Left lung (tissue), 10 donors: Measurements from ENCODE around the gene ZBTB12. TPM values are rescaled to one million over a fixed set of nuclear protein-coding genes. Genes with fewer than 3 reads are reported as not detected.
"Not testable (repeated sequence)": the region's sequence is repeated elsewhere in the genome, so short reads cannot be mapped to it uniquely, and the experiment has no call there.

Experiments
- ATAC-seq: fragments of 200-7000 bp; cut with Tn5 transposase; one replicate; pipeline ENCODE4 v1.9.1; 2020; ENCODE audit warnings: moderate library complexity
- DNase-seq, 4 donors: peaks; one replicate each; pipeline ENCODE4 v3.0.0-alpha.2; 2013 to 2020
- H3K27ac ChIP-seq, 2 donors: fragments of 200-600 bp; sonication (generic) in 1 of 2; one replicate each; pipeline versions ENCODE4 v1.5.0 to v1.8.0; 2020 to 2021
- H3K27me3 ChIP-seq, 2 donors: fragments of 200-600 bp; sonication (generic) in 1 of 2; one replicate each; pipeline versions ENCODE4 v1.5.0 to v1.8.0; 2020 to 2021
- H3K36me3 ChIP-seq, 2 donors: fragments of 200-600 bp; sonication (generic) in 1 of 2; one replicate each; pipeline versions ENCODE4 v1.5.0 to v1.8.0; 2020 to 2021
- H3K4me1 ChIP-seq, 2 donors: fragments of 200-600 bp; one replicate each; pipeline ENCODE4 v1.8.0; 2021
- H3K4me3 ChIP-seq, 2 donors: fragments of 200-600 bp; sonication (generic) in 1 of 2; one replicate each; pipeline versions ENCODE4 v1.5.0 to v1.8.0; 2020 to 2021; ENCODE audit warnings: mild to moderate bottlenecking in 1 of 2
- H3K9me3 ChIP-seq, 2 donors: fragments of 200-600 bp; sonication (generic) in 1 of 2; one replicate each; pipeline versions ENCODE4 v1.5.0 to v1.8.0; 2020 to 2021
- intact Hi-C, 2 donors: fragments of 100-400 bp; cut with DNase I; formaldehyde crosslinking; loops; one replicate each; pipeline versions ENCODE4 v1.11.2 to v1.14.2; 2022
- polyA plus RNA-seq, 6 donors: library from polyadenylated mRNA; unstranded; fragments of 120-200 nt; gene quantifications; one replicate each; pipeline ENCODE4 v1.2.1, GENCODE V29; 2013; ENCODE audit not compliant: insufficient read length in 6 of 6
- total RNA-seq, 2 donors: library from RNA; stranded (reverse); fragmentation: NEBNext Ultra II Directional; extraction: Animal tissue kit (Norgen Biotek cat#: 25700); gene quantifications; one replicate each; pipeline ENCODE4 v1.2.1, GENCODE V29; 2021
- TF ChIP-seq, protein P1 (sequence below), 2 donors: fragments of 200-600 bp; sonication (generic) in 1 of 2; IDR thresholded peaks; one replicate each; pipeline versions ENCODE4 v1.5.0 to v1.8.0; 2021; ENCODE audit warnings: antibody characterized with exemption in 2 of 2
- donor health status: DM: no; HTN: yes; CAD: no.
- donor health status: DM: no; HTN: no; CAD: no.

Gene ZBTB12
- total and polyA plus RNA-seq, 8 donors, result 4.8 to 23.4 (median 21.8) TPM

DNA sequence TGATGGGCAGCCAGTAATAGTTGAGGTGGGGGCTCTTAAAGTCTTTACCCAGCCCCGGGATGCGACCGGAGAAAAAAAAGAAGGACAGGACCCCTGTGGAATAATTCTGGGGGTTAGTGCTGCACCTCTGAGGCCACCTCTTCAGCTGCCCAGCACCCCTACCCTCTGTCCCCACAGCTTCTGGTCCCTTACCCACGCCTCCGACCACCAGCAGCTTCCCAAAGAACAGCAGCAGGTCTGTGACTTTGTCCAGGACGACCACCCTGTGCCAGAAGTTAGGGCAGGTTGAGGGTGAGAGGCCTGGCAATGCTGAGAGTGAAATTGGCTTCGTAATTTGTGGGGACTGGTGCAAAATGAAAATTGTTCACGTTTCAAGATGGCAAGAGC, 37.1 kb downstream of the ZBTB12 start:
- no peak for DNase-seq
- no peaks in the 10 kb centered on the region for H3K9me3 ChIP-seq
- intact Hi-C loops, result loop anchor here in 1 of 2 donors (10.0 kb wide), 1 partner anchor 190 kb away; no protein-coding TSS in a partner anchor
- no peak overlapping the region for H3K4me3 ChIP-seq
- peaks cover 0 to 12% of the 10 kb centered on the region in 2 donors for H3K36me3 ChIP-seq
- TF ChIP-seq, protein P1, sequence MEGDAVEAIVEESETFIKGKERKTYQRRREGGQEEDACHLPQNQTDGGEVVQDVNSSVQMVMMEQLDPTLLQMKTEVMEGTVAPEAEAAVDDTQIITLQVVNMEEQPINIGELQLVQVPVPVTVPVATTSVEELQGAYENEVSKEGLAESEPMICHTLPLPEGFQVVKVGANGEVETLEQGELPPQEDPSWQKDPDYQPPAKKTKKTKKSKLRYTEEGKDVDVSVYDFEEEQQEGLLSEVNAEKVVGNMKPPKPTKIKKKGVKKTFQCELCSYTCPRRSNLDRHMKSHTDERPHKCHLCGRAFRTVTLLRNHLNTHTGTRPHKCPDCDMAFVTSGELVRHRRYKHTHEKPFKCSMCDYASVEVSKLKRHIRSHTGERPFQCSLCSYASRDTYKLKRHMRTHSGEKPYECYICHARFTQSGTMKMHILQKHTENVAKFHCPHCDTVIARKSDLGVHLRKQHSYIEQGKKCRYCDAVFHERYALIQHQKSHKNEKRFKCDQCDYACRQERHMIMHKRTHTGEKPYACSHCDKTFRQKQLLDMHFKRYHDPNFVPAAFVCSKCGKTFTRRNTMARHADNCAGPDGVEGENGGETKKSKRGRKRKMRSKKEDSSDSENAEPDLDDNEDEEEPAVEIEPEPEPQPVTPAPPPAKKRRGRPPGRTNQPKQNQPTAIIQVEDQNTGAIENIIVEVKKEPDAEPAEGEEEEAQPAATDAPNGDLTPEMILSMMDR (IDR thresholded peaks at IDR 0.05), result no peak
- H3K27ac ChIP-seq, result no peak overlapping the region
- no peaks in the 10 kb centered on the region for H3K27me3 ChIP-seq
- peaks cover 11 to 29% of the 10 kb centered on the region in 2 donors for H3K4me1 ChIP-seq
- no peak for ATAC-seq

DNA sequence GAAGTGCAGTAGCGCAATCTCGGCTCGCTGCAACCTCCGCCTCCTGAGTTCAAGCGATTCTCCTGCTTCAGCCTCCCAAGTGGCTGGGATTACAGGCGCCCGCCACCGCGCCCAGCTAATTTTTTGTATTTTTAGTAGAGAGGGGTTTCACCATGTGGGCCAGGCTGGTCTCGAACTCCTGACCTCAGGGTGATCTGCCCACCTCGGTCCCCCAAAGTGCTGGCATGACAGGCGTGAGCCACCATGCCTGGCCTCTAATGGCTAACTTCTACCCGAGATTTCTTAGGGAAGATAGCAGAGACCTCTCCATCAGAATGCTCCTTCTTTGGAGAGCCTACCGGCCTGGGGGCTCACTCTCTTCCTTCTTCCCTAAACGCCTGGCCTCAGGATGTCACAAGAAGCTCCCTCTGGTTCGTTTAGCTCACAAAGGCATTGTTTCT, 37.7 kb downstream of the ZBTB12 start:
- DNase-seq, H3K9me3 ChIP-seq, ATAC-seq, H3K27me3 ChIP-seq: not testable (repeated sequence)
- intact Hi-C loops, result loop anchor here in 1 of 2 donors (10.0 kb wide), 1 partner anchor 189 kb away; no protein-coding TSS in a partner anchor
- Histone ChIP-seq H3K27ac (peak overlapping the region; percentile 80 to 91), H3K4me3 (peak overlapping the region; percentile 41 to 84), H3K4me1 (peaks cover 11 to 29% of the 10 kb centered on the region in 2 donors), H3K36me3 (peaks cover 0 to 19% of the 10 kb centered on the region in 2 donors)

DNA sequence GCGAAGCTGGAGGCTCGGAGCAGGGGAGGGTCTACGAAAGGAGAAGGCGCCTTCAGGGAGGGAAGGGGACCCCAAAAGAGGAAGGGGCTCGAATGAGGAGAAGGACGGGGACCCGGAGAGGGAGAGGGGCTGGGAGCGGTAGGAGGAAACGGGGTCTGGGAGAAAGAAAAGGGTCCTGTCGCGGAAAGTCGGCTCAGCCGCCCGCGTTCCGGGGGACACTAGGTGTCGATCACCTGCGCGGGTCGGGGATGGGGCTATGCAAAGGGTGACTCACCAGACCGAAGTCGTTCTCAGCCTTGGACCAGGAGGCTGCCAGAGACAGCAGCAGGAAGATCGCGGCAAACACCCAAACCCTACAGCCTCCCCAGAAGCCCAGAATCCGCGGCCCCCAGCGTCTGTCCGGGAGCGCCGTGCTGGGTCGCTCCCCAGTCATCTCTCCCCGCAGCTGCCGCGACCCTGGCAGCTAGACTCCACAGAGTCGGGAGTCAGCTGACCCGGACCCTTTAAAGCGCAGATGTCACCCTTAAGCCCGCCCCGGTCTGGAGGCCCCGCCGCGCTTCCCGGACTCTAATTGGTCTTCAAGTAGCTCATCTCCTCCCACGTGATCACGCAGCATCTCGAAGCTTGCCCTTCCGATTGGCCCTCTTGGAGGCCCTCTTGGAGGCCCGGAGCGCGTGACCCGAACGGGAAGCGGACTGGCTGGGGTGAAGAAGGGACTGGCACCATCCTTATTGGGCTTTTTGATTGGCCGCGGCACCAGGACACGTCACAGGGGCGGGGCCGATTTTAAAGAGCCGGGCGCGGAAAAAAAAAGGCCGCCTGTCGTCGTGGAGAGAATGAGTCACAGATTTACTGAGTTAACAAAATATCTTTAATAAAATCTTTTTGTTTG, 39.3 kb downstream of the ZBTB12 start, which contains the start of gene NEU1:
Gene NEU1, minus strand, starts transcription at position 478 of the 892 bp plus-strand sequence. Its CDS starts 45 bp downstream, at position 433.
- peak within 1 kb of the TSS; percentile 84 for H3K4me3 ChIP-seq
- H3K36me3 ChIP-seq, result peaks cover 0 to 34% of the 10 kb centered on the region in 2 donors
- ATAC-seq, result peak; percentile 95

DNA sequence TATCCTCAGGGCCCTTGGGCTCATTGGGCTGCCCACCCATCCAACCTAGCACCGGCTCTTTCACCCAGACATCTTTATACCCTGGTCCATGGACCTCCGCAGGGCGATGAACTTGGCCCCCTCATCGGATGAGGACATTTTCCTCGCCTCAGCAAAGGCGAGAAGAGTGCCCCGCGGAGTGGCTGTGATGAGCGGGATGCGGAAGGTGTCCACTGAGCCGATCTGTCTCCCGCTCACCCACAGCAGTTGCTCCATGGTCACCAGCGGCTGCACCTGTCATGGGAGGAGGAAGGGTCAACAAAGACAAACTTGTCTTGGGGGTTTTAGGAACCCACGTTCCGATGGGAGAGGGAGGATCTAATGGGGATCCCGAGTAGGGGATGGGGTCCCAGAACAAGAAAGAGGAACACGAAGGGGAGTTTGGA, 40.0 kb downstream of the ZBTB12 start:
- H3K4me1 ChIP-seq, result peaks cover 11 to 29% of the 10 kb centered on the region in 2 donors
- peak overlapping the region in 1 of 2 donors; percentile 80 for H3K27ac ChIP-seq
- ATAC-seq (no peak), DNase-seq (no peak)
- no peaks in the 10 kb centered on the region for H3K9me3 ChIP-seq
- TF ChIP-seq, protein P1 (IDR thresholded peaks at IDR 0.05), result no peak
- peak overlapping the region; percentile 84 for H3K4me3 ChIP-seq
- H3K27me3 ChIP-seq, result no peaks in the 10 kb centered on the region
- peaks cover 0 to 41% of the 10 kb centered on the region in 2 donors for H3K36me3 ChIP-seq
- intact Hi-C loops, result loop anchor here in 1 of 2 donors (10.0 kb wide), 1 partner anchor 187 kb away; no protein-coding TSS in a partner anchor

More for the DNA sequence above, 39.3 kb downstream of the ZBTB12 start, which contains the start of gene NEU1:
- TF ChIP-seq, protein P1 (IDR thresholded peaks at IDR 0.05), result no peak
- Histone ChIP-seq H3K4me1 (peaks cover 11 to 29% of the 10 kb centered on the region in 2 donors), H3K27ac (peak within 1 kb of the TSS; percentile 80 to 91), H3K9me3 (no peaks in the 10 kb centered on the region), H3K27me3 (no peaks in the 10 kb centered on the region)
- intact Hi-C loops, result loop anchor here in 1 of 2 donors (10.0 kb wide), 1 partner anchor 188 kb away; no protein-coding TSS in a partner anchor
- DNase-seq, result peak; percentile 98 to 100 (median 100)

DNA sequence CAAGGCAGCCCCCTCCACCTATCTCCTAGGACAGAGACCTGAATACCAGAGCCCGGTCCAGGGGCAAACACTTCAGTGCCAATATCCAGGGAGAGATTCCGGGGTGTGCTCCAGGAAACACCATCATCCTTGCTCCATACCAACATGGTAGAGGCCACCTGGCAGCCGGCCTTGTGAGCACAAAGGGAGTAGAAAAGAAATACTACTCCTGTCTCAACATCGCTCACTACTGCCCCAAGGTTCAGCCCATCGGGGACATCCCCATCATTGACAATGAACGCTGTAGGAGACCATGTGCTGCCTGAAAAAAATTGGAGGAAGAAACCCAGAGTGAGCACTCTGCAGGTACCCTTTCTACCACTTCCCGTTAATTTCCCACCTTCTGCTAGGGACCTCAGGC, 40.7 kb downstream of the ZBTB12 start:
- H3K27me3 ChIP-seq, result no peaks in the 10 kb centered on the region
- H3K36me3 ChIP-seq, result peaks cover 0 to 48% of the 10 kb centered on the region in 2 donors
- DNase-seq (no peak), ATAC-seq (no peak)
- TF ChIP-seq, protein P1 (IDR thresholded peaks at IDR 0.05), result no peak
- no peak overlapping the region for H3K27ac ChIP-seq
- intact Hi-C loops, result loop anchor here in 1 of 2 donors (10.0 kb wide), 1 partner anchor 186 kb away; no protein-coding TSS in a partner anchor
- H3K9me3 ChIP-seq, result no peaks in the 10 kb centered on the region
- H3K4me3 ChIP-seq, result no peak overlapping the region
- H3K4me1 ChIP-seq, result peaks cover 11 to 29% of the 10 kb centered on the region in 2 donors
